HG03097 (cell line): ENCODE data around the gene N4BP3.

Source experiments
- ATAC-seq: cut with Tn5 transposase; IDR thresholded peaks from one replicate; pipeline ENCODE4 v1.9.1; 2021; ENCODE audit not compliant: unreplicated experiment, low FRiP score

N4BP3 gene

DNA sequence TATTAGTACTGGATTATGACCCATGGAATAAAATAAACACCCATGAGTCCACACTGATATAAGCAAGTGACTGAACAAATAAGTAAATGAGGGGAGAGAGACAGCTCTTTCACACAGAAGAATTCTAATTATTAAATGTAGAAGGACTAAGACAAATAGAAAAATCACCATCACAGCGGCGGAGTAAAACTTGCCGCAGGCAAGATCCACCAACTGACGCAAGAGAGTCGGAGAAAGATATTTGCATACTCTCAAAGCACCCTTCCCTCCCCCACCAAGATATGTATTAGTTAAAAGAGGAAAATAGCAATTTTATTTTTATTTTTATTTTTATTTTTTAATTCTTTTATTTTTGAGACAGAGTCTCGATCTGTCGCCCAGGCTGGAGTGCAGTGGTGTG lies 14.6 kb upstream of the N4BP3 start:
- ATAC-seq = no peak

DNA sequence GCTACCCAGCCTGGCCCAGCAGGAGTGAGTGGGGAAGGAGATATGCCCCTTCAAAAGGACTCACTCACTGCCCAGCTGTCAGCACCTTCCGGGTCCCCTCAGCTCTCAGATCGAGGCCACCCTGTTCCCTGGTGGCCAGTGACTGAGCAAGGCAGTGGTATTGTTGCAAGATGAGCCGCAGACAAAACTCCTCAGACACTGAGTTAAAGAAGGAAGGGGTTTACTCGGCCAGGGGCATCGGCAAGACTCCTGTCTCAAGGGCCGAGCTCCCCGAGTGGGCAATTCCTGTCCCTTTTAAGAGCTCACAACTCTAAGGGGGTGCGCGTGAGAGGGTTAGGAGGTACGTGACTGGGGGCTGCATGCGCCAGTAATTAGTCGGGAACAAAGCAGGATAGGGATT lies 9.7 kb upstream of the N4BP3 start:
- ATAC-seq = no peak

DNA sequence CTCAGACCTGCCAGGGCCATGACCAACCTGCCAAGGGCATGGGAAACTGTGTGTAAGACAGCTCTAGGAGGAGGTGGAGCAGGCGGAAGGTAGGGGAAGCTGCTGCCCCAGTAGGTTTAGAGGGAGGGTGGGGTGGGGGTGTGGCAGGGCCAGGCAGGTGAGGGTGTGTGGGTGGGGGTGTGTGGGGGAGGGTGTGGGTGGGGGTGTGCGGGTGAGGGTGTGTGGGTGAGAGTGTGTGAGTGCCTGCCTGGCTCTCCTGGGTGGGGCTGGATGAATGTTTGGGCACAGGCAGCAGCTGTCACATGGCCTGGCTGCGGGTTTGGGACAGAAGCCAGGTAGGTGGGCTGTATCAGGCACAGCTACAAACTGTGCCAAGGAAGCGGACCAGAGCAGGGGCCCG lies 8.8 kb upstream of the N4BP3 start:
- no peak for ATAC-seq

DNA sequence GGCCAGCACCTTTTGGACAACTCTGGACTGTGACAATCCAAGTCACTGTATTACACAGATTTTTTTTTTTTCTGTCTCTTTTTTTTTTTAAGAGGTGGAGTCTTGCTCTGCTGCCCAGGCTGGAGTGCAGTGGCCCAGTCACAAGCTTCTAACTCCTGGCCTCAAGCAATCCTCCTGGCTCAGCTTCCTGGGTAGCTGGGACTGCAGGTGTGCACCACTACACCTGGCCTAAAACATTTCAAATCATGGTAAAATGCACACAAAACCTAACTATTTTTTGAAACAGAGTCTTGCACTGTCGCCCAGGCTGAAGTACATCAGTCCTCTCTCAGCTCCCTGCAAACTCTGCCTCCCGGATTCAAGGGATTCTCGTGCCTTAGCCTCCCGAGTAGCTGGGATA lies 7.2 kb upstream of the N4BP3 start:
- no peak for ATAC-seq

DNA sequence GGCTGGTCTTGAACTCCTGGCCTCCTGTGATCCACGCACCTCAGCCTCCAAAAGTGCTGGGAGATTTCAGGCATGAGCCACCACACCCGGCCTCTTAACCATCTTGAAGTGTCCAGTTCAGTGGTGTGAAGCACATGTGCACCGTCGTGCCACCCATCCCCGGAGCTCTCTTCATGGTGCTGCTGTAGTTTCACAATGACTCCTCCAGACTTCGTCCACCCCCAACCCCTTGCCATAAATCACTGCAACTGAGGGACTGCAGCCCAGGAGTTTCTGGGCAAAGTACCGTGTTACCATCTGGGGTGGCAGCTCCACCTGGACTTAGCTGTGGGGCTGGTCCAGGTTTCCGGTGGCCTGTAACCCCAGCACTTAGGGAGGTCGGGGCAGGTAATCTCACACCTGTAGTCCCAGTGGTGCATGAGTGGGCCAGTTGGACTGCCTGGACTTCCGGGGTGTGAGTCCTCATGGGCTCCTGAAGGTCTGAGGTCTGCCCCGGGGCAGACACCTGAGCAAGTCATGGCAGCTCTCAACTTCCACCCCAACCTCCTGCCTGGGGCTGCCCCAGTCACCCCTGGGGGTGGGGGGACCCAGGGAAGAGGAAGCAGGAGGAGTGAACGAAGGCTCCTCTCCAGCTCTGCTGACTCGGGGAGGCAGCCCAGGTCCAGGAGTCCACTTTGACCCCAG lies 6.6 kb upstream of the N4BP3 start:
- no peak for ATAC-seq

DNA sequence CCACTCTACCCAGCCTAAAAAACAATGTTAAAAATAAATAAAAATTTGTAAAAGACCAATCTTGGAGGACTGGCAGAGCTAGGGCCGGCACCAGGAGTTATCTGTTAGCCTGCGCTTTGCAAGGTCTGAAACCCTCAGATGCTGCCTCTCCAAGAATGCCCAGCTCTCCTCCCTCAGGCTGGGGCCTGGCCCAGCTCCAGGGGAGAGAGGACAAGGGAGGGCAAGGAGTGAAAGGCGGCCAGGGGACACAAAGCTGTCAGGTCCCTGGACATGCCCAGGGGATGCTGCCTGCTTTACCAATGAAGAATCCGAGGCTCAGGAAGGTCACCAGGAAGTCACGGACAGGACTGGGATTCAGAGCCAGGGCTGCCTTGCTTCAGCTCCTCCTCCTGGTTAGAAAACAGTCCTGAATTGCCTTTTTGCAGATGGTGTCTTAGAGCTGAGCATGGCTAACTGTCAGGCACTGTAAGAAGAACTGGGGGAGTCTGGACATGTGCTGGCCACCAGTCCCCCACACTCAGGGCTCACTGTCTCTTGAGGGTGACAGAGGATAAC lies 5.5 kb upstream of the N4BP3 start:
- no peak for ATAC-seq

DNA sequence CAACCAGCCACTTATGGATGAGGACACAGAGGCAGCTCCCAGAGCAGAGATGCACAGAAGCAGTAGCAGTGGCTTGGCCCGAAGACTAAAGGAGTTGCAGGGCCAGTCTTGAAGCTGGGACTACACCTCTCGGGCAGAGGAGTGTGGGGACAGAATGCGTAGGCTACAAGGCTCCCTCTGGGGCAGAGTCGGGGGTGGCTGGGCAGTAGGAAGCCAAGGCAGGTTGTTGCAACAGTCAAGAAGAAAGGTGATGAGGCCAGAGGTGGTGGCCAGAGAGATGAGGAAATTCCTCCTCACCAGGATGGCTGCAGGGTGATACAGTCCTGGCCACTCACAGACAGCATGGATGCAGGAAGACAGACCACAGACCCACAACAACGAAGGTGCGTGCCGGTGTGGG lies 4.9 kb upstream of the N4BP3 start:
- ATAC-seq = no peak

DNA sequence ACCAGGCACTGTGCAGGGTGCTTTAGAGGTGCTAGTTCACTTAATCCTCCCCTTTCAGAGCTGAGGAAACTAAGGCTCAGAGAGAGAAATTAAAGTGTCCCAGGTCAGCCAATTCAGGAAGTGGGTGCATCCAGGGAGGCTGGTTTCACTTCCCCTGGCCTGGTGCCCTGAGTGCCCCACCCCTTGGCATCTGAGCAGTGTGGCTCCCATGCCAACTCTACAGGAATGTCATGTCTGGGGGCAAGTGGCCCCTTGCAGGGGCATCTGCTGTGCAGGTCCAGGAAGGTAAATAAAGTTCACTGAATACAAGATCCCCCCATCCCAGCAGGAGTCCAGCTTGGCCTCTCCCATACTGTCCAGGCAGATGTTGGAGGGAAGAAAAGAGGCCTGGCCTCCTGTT lies 4.4 kb upstream of the N4BP3 start:
- no peak for ATAC-seq

DNA sequence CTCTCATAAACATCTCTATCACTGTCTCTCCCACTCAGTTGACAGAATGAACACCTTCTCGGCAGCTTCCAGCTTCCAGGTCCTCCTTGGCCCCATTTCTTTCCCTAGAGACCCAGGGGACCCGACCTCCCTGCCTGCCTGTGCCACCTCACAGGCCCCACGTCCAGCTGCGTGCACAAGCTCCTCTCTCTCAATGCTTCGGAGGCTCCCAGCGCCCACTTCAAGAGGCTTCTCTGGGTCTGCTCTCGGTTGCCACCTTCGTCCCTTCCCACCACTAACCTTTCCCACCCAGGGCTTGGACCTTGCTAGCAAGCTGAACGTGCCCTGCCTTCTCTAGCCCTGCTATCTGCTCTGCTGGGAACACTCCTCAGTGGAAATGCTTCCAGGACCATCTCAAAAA lies 2.8 kb upstream of the N4BP3 start:
- no peak for ATAC-seq

DNA sequence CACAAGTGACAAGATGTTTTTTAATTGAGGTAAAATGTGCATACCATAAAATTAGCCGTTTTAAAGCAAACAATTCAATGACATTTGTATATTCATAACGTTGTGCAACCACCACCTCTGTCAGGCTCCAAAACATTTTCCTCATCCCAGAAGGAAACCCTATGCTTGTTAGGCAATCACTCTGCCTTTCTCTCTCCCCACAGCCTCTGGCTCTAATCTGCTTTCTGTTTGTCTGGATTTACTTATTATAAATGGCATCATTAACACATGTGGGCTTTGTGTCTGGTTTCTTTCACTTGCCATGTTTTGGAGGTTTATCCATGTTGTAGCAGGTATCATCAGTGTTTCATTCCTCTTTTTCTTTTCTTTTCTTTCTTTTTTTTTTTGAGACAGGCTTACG lies 1.4 kb upstream of the N4BP3 start:
- ATAC-seq = no peak

DNA sequence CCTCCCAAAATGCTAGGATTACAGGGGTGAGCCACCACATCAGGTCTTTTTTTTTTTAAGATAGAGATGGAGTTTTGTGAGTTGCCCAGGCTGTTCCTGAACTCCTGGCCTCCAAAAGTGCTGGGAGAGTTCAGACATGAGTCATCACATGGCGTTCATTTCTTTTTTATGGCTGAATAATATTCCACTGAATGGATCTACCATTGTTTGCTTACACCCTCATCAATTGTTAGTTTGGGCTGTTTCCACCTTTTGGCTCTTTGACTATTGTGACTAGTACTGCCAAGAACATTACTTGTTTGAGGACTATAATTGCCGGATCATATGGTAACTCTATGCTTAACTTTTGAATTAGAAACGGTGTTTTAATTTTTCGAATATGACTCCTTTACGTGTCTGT lies 787 bp upstream of the N4BP3 start:
- ATAC-seq = no peak

DNA sequence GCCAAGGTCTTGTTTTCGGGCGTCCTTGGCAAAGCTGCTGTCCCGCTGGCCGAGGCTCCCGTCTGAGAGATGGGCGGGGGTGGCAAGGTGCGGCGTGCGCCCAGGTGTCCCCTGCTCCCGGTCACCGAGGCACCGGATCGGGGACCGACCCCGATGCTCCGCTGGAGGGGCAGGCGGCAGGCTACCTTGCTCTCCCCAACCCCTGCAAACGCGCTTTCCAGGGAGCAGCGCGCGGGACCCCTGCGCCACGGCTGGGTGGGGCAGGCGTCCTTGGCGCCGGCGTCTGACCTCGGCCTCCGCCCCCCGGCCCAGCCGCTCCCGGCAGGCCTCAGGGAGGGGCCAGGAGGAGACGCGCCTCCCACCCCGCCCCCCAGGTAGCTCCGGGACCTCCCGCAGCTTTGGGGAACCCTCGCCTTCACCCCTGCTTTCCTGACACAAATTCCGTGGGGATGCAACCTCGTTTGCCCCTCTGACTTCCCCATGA lies 551 bp downstream of the N4BP3 start:
- no peak for ATAC-seq

DNA sequence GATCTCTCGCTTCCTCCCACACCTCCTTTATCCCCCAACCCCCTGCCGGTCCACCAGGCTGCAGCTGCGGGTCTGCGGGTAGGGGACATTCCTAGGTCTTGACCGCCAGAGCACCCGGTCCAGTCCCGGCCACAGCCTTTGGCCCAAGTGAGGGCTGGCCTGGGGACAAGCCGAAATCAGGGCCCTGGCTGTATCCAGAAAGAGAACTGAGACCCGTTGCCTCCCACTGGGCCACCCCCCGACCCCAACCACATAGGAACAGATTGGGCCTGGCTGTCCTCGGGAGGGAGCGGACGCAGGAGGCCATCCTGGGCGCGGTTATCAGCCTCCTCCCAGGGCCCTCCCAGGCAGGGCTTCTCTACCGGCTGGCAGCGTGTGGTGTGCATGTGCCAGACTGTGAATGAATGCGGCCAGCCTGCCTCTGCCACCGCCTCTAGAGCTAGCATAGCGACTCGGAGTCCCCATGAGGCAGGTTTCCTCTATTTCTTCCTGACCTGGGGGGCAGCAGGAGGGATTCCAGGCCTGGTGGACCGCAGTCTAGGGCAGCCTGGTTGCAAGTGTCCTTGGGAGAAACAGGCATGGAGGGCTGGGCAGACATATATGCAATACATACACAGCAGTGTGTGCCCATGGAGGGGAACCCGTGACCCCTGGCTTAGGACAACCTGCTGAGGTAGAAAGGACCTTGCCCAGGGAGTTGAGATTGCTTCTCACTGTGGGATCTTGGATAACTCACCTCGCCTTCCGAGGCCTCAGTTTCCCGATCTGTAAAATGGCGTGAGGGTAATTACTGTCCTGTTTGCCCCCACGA lies 1.2 kb downstream of the N4BP3 start:
- no peak for ATAC-seq

DNA sequence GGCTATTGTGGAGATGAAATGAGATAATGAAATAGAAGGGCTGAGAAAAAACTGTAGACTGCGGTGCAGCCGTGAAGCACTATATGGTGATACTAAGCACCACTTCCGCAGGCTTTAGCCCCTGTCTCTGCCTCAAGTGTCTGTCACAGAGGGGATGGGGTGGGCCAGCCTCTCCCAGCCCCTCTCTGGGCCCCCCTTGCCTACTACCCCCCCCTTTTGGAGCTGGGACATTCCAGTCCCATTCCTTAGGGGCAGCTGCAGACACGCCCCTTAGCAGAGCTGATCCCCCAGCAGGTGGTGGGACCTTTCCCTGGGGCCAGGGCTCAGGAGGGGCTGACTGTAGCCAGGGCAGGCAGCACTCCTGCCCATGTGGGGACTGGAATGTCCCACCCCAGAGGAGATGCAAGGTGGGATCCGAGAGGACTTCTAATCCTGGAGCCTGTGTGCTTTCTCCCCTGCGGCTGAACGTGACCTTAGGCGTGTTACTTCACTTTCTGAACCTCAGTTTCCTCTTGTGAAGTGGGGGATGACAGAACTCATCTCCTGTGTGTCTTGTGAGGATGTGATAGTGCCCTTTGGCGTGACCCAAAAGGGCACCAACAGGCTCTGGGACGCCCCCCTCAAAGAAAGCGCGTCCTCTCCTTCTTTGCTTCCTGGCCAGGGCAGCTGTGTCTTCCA lies 1.9 kb downstream of the N4BP3 start:
- no peak for ATAC-seq

DNA sequence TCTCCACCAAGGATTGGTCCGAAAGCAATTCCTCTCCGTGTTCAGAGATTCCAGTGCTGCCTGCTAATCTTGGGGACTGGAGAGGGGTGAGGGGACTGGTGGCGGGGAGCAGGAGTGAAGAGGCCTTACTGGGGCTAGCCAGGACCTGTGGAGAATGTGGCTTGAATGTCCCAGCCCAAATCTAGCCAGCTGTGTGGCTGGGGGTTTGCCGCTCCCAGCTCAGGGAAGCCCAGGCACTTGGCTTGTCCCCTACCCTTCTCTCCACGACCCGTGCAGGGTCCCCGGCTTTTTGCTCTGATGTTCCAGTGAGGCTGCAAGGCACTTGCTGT lies 2.4 kb downstream of the N4BP3 start:
- no peak for ATAC-seq

DNA sequence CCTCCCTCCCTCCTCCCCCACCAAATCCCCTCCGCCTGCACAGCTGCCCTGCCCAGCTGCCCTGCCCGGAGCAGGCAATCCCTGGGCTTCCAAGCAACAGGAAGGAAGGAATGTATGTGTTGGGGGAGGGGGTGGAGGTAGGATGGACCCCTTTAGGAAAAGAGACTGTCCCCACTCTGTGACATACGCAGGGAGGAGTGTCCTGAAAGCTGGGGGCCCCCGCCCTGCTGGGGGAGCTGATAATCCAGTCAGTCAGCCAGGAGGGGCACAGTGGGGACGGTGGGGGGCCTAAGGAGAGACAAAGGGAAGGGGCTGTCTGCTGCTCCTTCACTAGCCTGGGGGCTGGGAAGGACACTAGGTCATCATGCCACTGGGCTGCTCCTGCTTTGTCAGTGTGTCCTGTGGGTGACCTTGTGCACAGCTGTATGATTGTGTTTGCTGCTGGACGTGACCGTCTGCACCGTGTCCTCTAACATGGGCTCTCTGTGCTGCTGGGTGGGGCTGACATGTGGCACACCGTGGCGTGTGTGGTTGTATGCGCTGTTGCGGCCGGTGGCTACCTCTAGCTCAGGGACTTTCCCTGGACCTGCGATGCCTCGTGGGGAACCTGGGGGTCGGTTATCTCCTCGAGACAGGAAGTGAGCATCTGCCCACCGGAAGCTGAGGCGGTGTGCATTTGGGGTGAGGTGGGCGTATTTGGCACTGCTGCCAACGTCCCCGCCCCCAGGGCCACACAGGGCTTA lies 3.0 kb downstream of the N4BP3 start:
- ATAC-seq = peak; percentile 28

DNA sequence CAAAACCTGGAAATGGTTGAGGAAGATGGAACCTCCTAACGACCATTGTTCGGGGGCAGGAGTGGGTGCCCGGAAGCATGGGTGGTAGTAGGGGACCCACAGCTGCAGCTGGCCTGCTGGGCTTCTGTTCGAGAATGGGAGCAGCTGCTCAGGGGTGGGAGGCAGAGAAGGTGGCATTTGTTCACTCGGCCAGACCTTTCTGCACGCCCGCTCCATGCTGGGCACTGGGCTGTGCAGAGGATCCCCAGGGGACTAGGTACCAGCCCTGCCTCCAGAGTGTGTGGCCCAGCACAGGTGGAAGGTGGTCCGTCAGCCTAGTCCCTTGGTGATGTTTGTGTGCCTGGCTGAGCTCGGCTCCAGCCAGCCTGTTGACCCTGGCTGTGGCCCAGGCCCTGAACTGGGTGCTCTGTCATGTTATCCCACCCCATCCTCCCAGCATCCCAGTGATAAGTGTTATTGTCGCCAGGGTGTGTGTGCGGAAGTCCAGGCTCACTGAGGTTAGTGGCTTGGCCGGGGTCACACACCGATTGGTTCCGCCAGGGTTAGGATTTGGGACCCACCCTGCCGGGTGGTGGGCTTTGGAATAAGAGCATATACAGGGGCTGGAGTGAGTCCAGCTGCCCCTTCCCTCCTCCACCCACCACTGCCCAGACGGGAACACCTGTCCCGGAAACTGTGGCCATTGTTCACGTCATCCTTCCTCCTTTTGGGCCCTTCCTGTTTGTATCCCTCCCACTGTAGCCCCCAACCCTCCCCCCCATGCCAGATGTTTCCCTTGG lies 4.8 kb downstream of the N4BP3 start:
- ATAC-seq = no peak

DNA sequence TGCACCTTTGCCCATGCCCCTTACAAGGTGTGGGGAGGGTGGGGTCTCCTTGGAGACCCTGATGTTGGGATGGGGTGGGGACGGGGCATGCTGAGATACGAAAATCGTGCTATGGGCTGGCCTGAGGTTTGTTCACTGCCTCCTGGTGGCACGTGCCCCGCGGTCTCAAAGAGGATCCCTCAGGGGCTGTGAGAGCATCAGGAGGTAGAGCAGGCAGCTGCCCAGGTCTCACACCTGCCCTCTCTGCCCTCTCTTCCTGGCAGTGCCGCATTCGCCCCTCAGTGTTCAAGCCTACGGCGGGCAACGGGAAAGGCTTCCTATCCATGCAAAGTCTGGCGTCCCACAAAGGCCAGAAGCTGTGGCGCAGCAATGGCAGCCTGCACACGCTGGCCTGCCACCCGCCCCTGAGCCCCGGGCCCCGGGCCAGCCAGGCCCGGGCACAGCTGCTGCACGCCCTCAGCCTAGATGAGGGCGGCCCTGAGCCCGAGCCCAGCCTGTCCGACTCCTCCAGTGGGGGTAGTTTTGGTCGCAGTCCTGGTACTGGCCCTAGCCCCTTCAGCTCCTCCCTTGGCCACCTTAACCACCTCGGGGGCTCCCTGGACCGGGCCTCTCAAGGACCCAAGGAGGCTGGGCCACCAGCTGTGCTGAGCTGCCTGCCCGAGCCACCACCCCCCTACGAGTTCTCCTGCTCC lies 6.7 kb downstream of the N4BP3 start:
- no peak for ATAC-seq

DNA sequence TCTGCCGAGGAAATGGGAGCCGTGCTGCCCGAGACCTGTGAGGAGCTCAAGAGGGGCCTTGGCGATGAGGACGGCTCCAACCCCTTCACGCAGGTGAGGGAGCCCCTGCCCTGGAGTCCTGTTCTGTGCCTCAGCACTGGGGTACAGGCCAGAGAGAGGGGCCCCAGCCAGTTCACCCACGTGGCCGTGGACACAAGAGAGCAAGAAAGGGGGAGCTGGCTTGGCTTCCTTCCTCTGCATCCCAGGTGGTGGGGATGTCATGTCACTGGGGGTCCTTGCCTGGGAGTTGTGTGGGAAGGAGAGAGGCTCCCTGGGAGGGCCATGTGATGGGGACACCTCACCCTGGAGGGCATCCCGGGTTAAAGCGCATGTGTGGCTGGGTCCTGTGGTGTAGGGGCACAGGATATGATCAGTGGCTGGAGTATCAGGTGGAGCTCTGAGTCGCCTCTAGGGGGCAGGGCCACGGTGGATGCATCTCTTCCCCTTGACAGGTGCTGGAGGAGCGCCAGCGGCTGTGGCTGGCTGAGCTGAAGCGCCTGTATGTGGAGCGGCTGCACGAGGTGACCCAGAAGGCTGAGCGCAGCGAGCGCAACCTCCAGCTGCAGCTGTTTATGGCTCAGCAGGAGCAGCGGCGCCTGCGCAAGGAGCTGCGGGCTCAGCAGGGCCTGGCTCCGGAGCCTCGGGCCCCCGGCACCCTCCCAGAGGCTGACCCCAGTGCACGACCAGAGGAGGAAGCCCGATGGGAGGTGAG lies 7.5 kb downstream of the N4BP3 start:
- ATAC-seq = peak; percentile 72
